Esophagus muscularis mucosa (tissue), 3 donors: ENCODE results near the gene STUM.

Source experiments
- POLR2A ChIP-seq: fragments of 450-650 bp; IDR thresholded peaks from one replicate; pipeline ENCODE4 v1.6.1; 2017; ENCODE audit warnings: antibody characterized with exemption, moderate library complexity, mild to moderate bottlenecking, low read depth
- TF ChIP-seq, protein P1 (sequence below), 3 experiments: fragments of 200-600 bp in 2 of 3; fragments of 450-650 bp in 1 of 3; sonication (generic) in 2 of 3; IDR thresholded peaks; one replicate each; pipeline ENCODE4 v1.5.1; 2017 to 2019; ENCODE audit warnings: antibody characterized with exemption in 3 of 3, mild to moderate bottlenecking in 2 of 3, moderate library complexity in 1 of 3

DNA sequence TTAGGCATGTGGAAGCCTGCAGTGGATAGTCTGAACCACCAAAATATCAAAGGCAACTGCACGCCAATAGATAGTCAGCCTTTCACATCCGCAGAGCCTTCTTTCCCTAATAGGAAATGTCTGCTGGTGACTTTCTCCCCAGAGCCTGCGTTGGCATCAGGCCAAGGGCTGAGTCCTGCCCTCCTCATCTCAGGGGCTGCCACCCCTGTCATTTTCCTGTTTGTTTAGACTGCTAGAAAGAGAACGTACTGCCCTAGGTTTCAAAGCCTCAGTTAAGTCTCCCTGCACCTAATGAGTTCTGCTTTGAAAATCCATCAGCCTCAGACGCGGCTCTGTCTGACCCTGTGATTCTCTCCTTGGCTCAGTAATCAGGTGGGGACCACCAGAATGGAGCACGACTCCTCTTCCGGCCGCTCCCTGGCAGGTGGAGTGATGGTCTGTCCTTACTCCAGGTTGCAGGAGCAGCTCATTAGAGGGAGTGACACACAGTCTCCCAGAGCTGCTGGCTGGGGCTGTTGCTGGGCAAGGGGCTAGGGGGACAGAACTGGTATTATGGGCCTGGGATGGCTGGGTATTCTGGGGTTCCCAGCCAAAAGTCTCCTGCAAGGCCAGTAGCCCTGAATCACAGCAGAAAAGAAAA, 27.3 kb downstream of the STUM start:
- TF ChIP-seq POLR2A = no peak
- TF ChIP-seq, protein P1, sequence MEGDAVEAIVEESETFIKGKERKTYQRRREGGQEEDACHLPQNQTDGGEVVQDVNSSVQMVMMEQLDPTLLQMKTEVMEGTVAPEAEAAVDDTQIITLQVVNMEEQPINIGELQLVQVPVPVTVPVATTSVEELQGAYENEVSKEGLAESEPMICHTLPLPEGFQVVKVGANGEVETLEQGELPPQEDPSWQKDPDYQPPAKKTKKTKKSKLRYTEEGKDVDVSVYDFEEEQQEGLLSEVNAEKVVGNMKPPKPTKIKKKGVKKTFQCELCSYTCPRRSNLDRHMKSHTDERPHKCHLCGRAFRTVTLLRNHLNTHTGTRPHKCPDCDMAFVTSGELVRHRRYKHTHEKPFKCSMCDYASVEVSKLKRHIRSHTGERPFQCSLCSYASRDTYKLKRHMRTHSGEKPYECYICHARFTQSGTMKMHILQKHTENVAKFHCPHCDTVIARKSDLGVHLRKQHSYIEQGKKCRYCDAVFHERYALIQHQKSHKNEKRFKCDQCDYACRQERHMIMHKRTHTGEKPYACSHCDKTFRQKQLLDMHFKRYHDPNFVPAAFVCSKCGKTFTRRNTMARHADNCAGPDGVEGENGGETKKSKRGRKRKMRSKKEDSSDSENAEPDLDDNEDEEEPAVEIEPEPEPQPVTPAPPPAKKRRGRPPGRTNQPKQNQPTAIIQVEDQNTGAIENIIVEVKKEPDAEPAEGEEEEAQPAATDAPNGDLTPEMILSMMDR (IDR thresholded peaks at IDR 0.05) = no peak
